ENCODE results near the gene FARS2. TPM values are rescaled to one million over a fixed set of nuclear protein-coding genes. Genes with fewer than 3 reads are reported as not detected.

FARS2 gene
- polyA plus RNA-seq, 1 experiment, result 17.9 TPM

GRCh38 chr6:5248302-5249098 is 12.8 kb upstream of the FARS2 start:
- H3K27me3 ChIP-seq (ENCODE audit: control insufficient read depth, insufficient read depth, low read length), result no peaks in the 10 kb centered on the region
- POLR2A ChIA-PET, result no interaction called here
- CTCF ChIA-PET, result interaction anchor here (0.9 kb wide), 1 partner anchor 10 kb away, joined by 3 read pairs; no protein-coding TSS in a partner anchor

GRCh38 chr6:5249451-5250122 is 11.7 kb upstream of the FARS2 start:
- no peak for DNase-seq (ENCODE audit: low read depth)
- ChIA-PET POLR2A (no interaction called here), CTCF (interaction anchor here (0.9 kb wide), 1 partner anchor 9 kb away, joined by 3 read pairs; no protein-coding TSS in a partner anchor)
- 0 out of 2 replicates have a peak, but pooled peaks cover under 1% of the 10 kb centered on the region for H3K36me3 ChIP-seq (ENCODE audit: control insufficient read depth, insufficient read depth, low read length)
- TF ChIP-seq CTCF (IDR thresholded peaks at IDR 0.05; ENCODE audit: insufficient read depth, low read depth, low read length), result no peak
- no peaks in the 10 kb centered on the region for H3K27me3 ChIP-seq (ENCODE audit: control insufficient read depth, insufficient read depth, low read length)
- H3K4me3 ChIP-seq (ENCODE audit: low read depth, low read length), result no peak overlapping the region

More at GRCh38 chr6:5248302-5249098, 12.8 kb upstream of the FARS2 start:
- no peak overlapping the region for H3K4me3 ChIP-seq (ENCODE audit: low read depth, low read length)
- DNase-seq (ENCODE audit: low read depth), result no peak
- no peak for TF ChIP-seq CTCF (IDR thresholded peaks at IDR 0.05; ENCODE audit: insufficient read depth, low read depth, low read length)
- H3K36me3 ChIP-seq (ENCODE audit: control insufficient read depth, insufficient read depth, low read length), result 0 out of 2 replicates have a peak, but pooled peaks cover 2% of the 10 kb centered on the region

GRCh38 chr6:5250451-5250850 is 10.9 kb upstream of the FARS2 start:
- ChIA-PET POLR2A (no interaction called here), CTCF (no interaction called here)
- DNase-seq (ENCODE audit: low read depth), result no peak
- Histone ChIP-seq H3K27me3 (ENCODE audit: control insufficient read depth, insufficient read depth, low read length) (no peaks in the 10 kb centered on the region), H3K36me3 (ENCODE audit: control insufficient read depth, insufficient read depth, low read length) (no peaks in the 10 kb centered on the region), H3K4me3 (ENCODE audit: low read depth, low read length) (no peak overlapping the region)
- TF ChIP-seq CTCF (IDR thresholded peaks at IDR 0.05; ENCODE audit: insufficient read depth, low read depth, low read length), result no peak

GRCh38 chr6:5250911-5251310 is 10.4 kb upstream of the FARS2 start:
- ChIA-PET POLR2A (no interaction called here), CTCF (no interaction called here)
- no peak for DNase-seq (ENCODE audit: low read depth)

More at GRCh38 chr6:5250911-5251310, 10.4 kb upstream of the FARS2 start:
- Histone ChIP-seq H3K27me3 (ENCODE audit: control insufficient read depth, insufficient read depth, low read length) (no peaks in the 10 kb centered on the region), H3K4me3 (ENCODE audit: low read depth, low read length) (no peak overlapping the region), H3K36me3 (ENCODE audit: control insufficient read depth, insufficient read depth, low read length) (no peaks in the 10 kb centered on the region)
- no peak for TF ChIP-seq CTCF (IDR thresholded peaks at IDR 0.05; ENCODE audit: insufficient read depth, low read depth, low read length)
